Upper lobe of left lung (tissue), 4 donors: ENCODE data around the gene ZDHHC8.

Source experiments
- POLR2AphosphoS5 ChIP-seq, 2 donors: sonication (generic); formaldehyde crosslinking; IDR thresholded peaks; one replicate each; pipeline ENCODE4 v1.5.1; 2017; ENCODE audit warnings: antibody characterized with exemption in 2 of 2
- TF ChIP-seq, protein P1 (sequence below), 6 experiments: fragments of 450-650 bp in 4 of 6; fragments of 200-600 bp in 2 of 6; sonication (generic) in 2 of 6; IDR thresholded peaks; one replicate each; pipeline ENCODE4 v1.5.1; 2016 to 2019; ENCODE audit warnings: antibody characterized with exemption in 6 of 6

DNA sequence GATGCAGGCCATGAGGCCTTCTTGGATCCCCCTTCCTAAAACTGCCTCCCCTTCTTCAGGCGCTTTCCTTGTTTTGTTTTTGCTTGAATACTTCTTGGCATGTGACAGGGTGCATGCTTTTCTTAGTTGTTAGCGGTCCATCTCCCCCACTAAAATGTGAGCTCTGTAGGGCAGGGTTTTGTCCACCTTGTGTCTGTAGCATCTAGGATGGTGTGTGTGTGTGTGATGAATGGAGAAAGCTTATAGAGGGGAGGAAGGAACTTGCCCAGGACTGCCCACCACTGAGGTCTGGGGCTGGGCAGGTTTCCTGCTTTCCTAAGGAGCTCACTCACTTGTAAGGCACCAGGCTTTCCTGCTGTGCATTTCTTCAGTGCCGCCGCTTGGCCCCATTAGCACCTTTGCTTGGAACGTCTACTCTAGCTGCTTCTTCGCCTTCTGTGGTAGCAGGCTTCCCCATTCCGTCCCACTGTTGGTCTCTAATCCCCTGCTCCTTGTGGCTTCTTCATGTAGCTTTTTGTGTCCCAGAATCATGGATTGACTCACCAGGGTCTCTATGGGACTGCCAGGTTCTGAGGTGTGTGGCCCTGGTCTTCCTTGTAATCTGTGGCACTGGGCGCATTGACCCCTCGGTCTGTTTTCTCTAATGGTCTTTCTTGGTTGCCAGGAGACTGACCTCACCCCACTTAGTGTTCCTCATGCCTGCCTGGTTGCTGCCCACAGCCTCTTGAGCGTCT is 48.3 kb upstream of the ZDHHC8 start:
- TF ChIP-seq, protein P1, sequence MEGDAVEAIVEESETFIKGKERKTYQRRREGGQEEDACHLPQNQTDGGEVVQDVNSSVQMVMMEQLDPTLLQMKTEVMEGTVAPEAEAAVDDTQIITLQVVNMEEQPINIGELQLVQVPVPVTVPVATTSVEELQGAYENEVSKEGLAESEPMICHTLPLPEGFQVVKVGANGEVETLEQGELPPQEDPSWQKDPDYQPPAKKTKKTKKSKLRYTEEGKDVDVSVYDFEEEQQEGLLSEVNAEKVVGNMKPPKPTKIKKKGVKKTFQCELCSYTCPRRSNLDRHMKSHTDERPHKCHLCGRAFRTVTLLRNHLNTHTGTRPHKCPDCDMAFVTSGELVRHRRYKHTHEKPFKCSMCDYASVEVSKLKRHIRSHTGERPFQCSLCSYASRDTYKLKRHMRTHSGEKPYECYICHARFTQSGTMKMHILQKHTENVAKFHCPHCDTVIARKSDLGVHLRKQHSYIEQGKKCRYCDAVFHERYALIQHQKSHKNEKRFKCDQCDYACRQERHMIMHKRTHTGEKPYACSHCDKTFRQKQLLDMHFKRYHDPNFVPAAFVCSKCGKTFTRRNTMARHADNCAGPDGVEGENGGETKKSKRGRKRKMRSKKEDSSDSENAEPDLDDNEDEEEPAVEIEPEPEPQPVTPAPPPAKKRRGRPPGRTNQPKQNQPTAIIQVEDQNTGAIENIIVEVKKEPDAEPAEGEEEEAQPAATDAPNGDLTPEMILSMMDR (IDR thresholded peaks at IDR 0.05): no peak
- TF ChIP-seq POLR2AphosphoS5 (IDR thresholded peaks at IDR 0.05): no peak
